ENCODE results near the gene SDF2L1.

GRCh38 chr22:21688706-21689381 lies 46.7 kb downstream of the SDF2L1 start:
- TF ChIP-seq CTCF (IDR thresholded peaks at IDR 0.05) (no peak), POLR2A (IDR thresholded peaks at IDR 0.05) (no peak)

Data from body of pancreas (tissue), 4 donors.